HG02678 (cell line): ENCODE results near the gene ST7.
"Not testable (repeated sequence)": the region's sequence is repeated elsewhere in the genome, so short reads cannot be mapped to it uniquely, and the experiment has no call there.

Experiments used
- ATAC-seq: cut with Tn5 transposase; IDR thresholded peaks from one replicate; pipeline ENCODE4 v1.9.1; 2021; ENCODE audit warnings: mild to moderate bottlenecking, moderate library complexity; ENCODE audit not compliant: unreplicated experiment

Gene ST7

DNA sequence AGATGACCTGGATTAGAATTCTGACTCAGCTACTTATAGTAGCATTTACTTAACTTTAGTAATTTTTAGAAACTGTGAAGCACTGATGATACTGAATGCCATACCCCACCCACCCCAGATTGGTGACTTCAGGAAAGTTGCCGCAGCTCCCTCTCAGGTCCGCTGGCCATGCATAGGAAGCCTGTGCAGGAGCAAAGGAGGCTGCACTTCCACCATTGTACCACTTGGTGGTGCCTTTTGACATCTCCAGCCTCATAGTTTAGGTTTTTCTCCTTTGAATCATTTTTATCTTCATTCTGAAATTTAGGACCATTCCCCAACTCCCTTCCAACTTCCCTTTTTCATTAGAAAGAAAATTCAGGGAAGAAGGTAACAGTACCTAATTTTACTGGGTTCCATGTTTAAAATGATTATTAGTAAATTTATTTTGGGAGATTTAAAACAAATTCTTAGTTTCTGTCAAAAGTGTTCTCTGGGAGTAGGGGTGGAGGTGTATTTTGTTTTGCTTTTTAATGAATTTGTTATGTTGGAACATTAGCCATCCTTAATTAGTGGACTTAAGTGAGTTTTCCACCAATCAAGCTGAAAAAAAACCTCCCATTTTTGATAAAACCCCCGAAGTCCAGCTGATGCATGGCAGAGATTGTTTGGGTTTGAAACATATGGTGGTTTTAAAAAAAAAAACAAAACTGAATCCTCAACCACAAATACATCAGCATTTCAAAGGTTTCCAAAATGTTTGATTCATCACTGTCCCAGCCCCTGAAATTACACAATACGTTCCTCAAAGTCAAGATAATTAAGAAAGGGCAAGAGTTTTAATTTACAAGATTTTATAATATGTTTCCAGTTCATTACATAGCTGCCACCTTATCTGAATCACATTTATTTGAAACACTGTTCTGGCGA lies 259.9 kb downstream of the ST7 start:
- peak; percentile 87 for ATAC-seq

GRCh38 chr7:117216010-117216409 lies 262.7 kb downstream of the ST7 start:
- ATAC-seq, result no peak

GRCh38 chr7:117216436-117217069 lies 263.3 kb downstream of the ST7 start:
- ATAC-seq, result no peak

GRCh38 chr7:117217106-117218035 lies 264.1 kb downstream of the ST7 start:
- ATAC-seq, result no peak

- ATAC-seq, result no peak
These were observed 265.4 kb downstream of the ST7 start for GRCh38 chr7:117218700-117219099.

GRCh38 chr7:117219485-117219884 lies 266.2 kb downstream of the ST7 start:
- ATAC-seq, result peak; percentile 41

DNA sequence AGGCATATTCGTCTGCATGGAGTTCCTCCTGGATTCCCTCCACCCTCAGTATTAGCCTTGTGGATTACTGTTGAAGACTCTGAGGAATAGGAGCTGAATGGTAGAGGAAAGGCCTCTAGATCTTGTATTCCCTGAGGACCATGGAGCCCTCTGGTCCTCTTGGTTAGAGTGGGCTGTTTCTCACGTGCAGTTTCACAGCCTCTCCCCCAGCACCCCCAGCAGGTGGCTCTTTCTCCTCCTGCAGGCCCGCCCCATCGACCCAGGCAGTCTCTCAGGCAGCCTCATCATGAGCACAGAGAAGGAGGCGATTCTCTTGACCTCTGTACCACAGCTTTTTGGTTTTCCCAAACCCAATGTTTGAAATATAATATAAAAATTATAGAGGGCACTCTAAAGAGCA lies 267.5 kb downstream of the ST7 start:
- no peak for ATAC-seq

GRCh38 chr7:117225536-117225935 lies 272.2 kb downstream of the ST7 start:
- ATAC-seq, result no peak

- no peak for ATAC-seq
These were observed 273.8 kb downstream of the ST7 start for GRCh38 chr7:117227091-117227490.

DNA sequence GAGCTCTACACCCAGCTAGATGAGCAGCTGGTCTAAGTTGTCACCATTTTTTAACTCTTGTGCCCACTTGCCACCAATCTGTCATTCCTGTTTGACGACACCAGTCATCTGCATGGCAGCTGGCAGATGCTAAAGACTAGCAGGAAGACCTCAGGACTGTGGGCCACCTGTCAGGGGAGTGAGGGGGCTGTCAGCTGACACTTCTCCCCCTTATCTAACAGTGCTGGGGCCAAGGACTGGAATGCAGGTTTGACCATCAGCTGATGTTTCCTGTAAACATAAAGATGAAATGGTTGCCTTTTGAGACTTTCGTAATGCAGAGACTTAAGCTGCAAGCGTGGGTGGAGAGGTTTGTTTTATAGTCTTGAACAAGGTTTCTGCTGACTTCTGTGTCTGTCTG lies 276.0 kb downstream of the ST7 start:
- no peak for ATAC-seq

GRCh38 chr7:117230276-117231046 lies 277.2 kb downstream of the ST7 start:
- peak; percentile 78 for ATAC-seq

DNA sequence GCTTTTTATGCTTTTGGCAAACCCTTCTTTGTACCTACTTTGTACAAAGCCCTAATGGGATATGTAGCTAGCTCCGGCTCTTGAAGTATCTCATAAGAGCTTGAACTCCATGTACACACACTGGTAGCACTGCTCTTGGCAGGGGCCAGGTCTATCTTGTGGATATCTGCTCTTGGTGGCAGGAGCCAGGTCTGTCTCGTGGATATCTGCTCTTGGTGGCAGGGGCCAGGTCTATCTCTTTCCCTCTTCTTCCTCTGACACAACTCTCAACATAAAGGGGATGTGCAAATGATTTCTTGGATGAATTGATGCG lies 277.7 kb downstream of the ST7 start:
- ATAC-seq, result no peak

DNA sequence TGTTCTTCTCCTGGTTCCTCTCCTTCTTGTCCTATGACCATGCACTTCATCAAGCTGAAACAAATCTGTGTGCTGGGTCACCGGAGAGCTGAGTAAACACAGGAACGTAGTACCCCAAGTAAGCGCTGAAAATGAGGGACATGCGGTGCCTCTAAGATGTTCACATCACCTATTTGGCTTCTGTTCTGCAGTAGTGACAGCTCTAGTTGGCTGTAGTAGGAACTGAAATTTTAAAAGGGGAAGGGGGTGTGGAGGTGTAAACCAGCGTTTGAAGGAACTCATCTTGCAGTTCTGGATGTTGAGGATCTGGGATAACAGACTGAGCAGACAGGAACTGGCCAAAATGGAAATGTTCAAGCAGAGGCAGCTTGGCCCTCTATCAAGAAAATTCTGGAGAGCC lies 284.3 kb downstream of the ST7 start:
- no peak for ATAC-seq

- no peak for ATAC-seq
These were observed 285.2 kb downstream of the ST7 start for GRCh38 chr7:117238472-117238871.

DNA sequence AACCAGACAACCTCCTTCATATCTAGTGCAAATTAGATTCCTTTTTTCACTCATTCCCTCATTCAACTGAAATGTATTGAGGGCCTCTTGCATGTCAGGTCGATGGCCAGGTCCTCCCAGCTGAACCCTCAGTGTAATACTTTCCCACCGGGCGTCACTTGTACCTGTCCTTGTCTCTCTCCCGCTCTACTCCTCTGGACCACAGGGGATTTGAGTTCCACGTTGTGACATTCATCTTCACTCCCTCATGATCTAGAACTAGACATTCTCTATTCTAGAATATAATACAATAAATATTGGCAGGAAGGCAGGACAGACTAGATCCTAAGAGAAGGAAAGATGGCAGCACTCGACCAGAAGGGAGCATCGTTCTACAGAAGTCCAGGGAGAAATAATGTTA lies 285.6 kb downstream of the ST7 start:
- ATAC-seq, result no peak

DNA sequence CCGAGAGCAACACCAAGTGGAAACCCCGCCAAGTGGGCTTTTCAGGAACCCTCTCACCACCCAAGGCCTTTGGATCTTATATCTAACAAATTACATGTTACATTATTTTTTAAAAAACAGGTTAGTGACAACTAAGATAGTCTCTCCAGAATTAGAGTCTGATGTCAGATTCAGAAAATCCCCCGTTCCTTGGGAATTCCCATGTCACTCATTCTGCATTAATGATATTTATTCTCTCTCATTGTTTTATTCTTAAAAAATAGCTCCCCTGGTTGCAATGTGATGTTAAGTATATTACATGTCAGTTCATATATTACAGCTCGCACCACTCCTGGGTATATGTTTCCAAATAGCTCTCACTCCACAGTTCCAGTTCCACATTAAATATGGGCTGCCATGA lies 287.8 kb downstream of the ST7 start:
- no peak for ATAC-seq

- ATAC-seq, result no peak
These were observed 290.1 kb downstream of the ST7 start for GRCh38 chr7:117243390-117243789.

GRCh38 chr7:117245703-117246102 lies 292.4 kb downstream of the ST7 start:
- ATAC-seq, result not testable (repeated sequence)

DNA sequence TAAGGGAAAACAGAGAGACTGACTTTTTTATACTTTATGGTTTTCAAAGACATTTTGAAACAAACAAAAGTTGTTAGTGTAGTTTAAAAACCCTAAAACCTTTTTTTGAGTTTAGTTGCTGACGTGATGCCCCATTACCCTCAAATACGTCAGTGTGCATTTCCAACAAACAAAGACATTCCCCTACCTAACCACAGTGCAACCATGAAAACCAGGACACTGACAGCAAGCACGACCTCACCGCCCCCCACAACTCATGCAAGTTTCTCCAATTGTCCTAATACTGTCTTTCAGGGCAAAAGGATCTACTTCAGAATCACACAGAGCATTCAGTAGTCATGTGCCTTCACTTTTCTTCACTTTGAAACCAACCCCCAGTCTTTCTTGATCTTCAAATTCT lies 294.5 kb downstream of the ST7 start:
- ATAC-seq, result no peak

DNA sequence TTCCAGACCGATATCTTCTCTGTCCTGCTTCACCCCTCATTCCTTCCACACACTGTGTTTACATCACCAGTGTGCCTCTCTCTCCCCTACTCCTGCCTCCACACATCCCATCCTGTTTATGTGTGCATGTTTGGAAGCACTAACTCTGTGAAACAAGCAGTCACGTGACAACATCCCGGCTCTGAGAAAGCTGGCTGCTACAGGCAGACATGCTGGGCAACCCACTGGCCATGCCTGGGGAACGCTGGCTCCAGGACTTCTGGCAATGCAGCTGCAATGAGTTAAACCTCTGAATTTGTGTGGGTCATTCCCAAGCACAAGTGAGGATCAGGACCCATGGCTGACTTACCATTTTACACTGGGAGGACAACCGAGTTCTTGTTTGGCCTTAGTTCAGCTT lies 295.5 kb downstream of the ST7 start:
- ATAC-seq, result no peak

DNA sequence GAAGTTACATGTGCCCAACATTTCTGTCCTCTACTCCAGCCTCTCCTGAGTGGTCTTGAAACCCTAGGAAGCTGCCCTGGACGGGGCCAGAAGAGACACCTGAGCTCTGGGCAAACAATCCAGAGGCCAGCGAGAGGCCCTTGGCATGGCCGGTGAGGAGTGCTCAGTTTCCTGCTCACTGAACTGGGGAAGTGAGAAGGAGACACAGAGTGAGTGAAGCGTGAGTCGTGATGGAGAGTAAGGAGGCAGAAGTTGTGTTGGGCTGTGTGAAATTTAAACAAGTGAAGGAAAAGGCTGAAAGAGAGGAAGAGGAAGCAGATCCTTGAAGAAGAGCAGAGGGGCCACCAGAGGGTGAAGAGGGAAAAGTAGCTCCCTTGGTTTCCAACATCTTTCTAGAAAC lies 296.4 kb downstream of the ST7 start:
- ATAC-seq, result no peak
